Lower leg skin (tissue), 3 donors: Measurements from ENCODE around the gene POSTN.

Source experiments
- CTCF ChIP-seq, 3 donors: fragments of 450-650 bp; IDR thresholded peaks; one replicate each; pipeline ENCODE4 v1.5.1; 2016; ENCODE audit warnings: antibody characterized with exemption in 3 of 3, mild to moderate bottlenecking in 3 of 3, moderate library complexity in 2 of 3
- POLR2A ChIP-seq, 2 donors: fragments of 450-650 bp; IDR thresholded peaks; one replicate each; pipeline ENCODE4 v1.6.1; 2016 to 2017; ENCODE audit warnings: antibody characterized with exemption in 2 of 2, mild to moderate bottlenecking in 1 of 2, moderate library complexity in 1 of 2

GRCh38 chr13:37534181-37534580 lies 64.4 kb downstream of the POSTN start:
- TF ChIP-seq CTCF (IDR thresholded peaks at IDR 0.05) (no peak), POLR2A (IDR thresholded peaks at IDR 0.05) (no peak)
